Breast epithelium (tissue), 4 donors: Measurements from ENCODE around the gene HEATR5A. TPM values are rescaled to one million over a fixed set of nuclear protein-coding genes. Genes with fewer than 3 reads are reported as not detected.

Experiments used
- DNase-seq, 2 donors: peaks; one replicate each; pipeline ENCODE4 v3.0.0-alpha.2; 2019; ENCODE audit warnings: low spot score in 2 of 2
- H3K27ac ChIP-seq, 2 donors: fragments of 200-600 bp; sonication (generic) in 1 of 2; one replicate each; pipeline ENCODE4 v1.5.1; 2016 to 2019; ENCODE audit warnings: mild to moderate bottlenecking in 1 of 2
- H3K27me3 ChIP-seq, 2 donors: fragments of 200-600 bp; sonication (generic) in 1 of 2; one replicate each; pipeline versions ENCODE4 v1.5.1 to v1.6.0; 2017 to 2019; ENCODE audit warnings: control low read depth in 1 of 2, mild to moderate bottlenecking in 1 of 2
- H3K36me3 ChIP-seq: fragments of 200-600 bp; one replicate; pipeline ENCODE4 v1.5.1; 2019
- H3K4me1 ChIP-seq, 2 donors: fragments of 200-600 bp; sonication (generic); one replicate each; pipeline ENCODE4 v1.5.1; 2016 to 2019; ENCODE audit warnings: control low read depth in 1 of 2
- H3K4me3 ChIP-seq, 3 donors: fragments of 200-600 bp; sonication (generic); 1 replicate in 2 of 3; 2 replicates in 1 of 3; pipeline ENCODE4 v1.5.1; 2016 to 2019; ENCODE audit warnings: mild to moderate bottlenecking in 3 of 3, moderate library complexity in 2 of 3
- H3K9me3 ChIP-seq, 2 donors: fragments of 200-600 bp; sonication (generic) in 1 of 2; one replicate each; pipeline ENCODE4 v1.5.1; 2016 to 2019; ENCODE audit warnings: control low read depth in 1 of 2
- CTCF ChIP-seq, 3 donors: fragments of 450-650 bp; IDR thresholded peaks; one replicate each; pipeline ENCODE4 v1.5.1; 2016 to 2017; ENCODE audit warnings: antibody characterized with exemption in 3 of 3, mild to moderate bottlenecking in 3 of 3, moderate library complexity in 3 of 3
- POLR2A ChIP-seq: fragments of 450-650 bp; IDR thresholded peaks from one replicate; pipeline ENCODE4 v1.6.1; 2016; ENCODE audit warnings: antibody characterized with exemption, mild to moderate bottlenecking, moderate library complexity
- POLR2AphosphoS5 ChIP-seq, 3 donors: sonication (generic); formaldehyde crosslinking; IDR thresholded peaks; one replicate each; pipeline ENCODE4 v1.6.1; 2017; ENCODE audit warnings: antibody characterized with exemption in 3 of 3
- intact Hi-C: fragments of 100-400 bp; cut with DNase I; formaldehyde crosslinking; loops from one replicate; pipeline ENCODE4 v1.15.1; 2023; ENCODE audit warnings: low total_unique reads
- total RNA-seq, 3 donors: library from RNA; depleted of rRNA; stranded (reverse); fragments of >200 nt; gene quantifications; one replicate each; pipeline ENCODE4 v1.1.0, GENCODE V29; 2016

HEATR5A gene
- total RNA-seq, 3 donors from 2014 or later, result 24.6 to 43.9 (median 34.7) TPM

GRCh38 chr14:31457665-31458659 lies 37.6 kb upstream of the HEATR5A start:
- no peak for TF ChIP-seq POLR2A
- no peak for TF ChIP-seq CTCF (IDR thresholded peaks at IDR 0.05)
- TF ChIP-seq POLR2AphosphoS5 (IDR thresholded peaks at IDR 0.05), result no peak
- intact Hi-C loops, result no loop called here
- no peak for DNase-seq
- peak overlapping the region; percentile 86 to 90 for H3K27ac ChIP-seq
- H3K4me3 ChIP-seq, result peak overlapping the region; percentile 61 to 84 (median 78)
- H3K4me1 ChIP-seq, result peaks cover 0 to 4% of the 10 kb centered on the region in 2 donors
- no peaks in the 10 kb centered on the region for H3K36me3 ChIP-seq
- no peaks in the 10 kb centered on the region for H3K9me3 ChIP-seq
- H3K27me3 ChIP-seq, result no peaks in the 10 kb centered on the region

- peak; percentile 90 to 92 for DNase-seq
- Histone ChIP-seq H3K36me3 (no peaks in the 10 kb centered on the region), H3K9me3 (no peaks in the 10 kb centered on the region), H3K27me3 (no peaks in the 10 kb centered on the region), H3K4me3 (peak within 1 kb of the TSS; percentile 61 to 84 (median 78)), H3K4me1 (peaks cover 0 to 4% of the 10 kb centered on the region in 2 donors), H3K27ac (peak within 1 kb of the TSS; percentile 86 to 90)
- TF ChIP-seq POLR2AphosphoS5 (IDR thresholded peaks at IDR 0.05), result peak; percentile 74 to 85 (median 78)
- no peak for TF ChIP-seq CTCF (IDR thresholded peaks at IDR 0.05)
- TF ChIP-seq POLR2A, result peak; percentile 58
- intact Hi-C loops, result no loop called here
These were observed 36.7 kb upstream of the HEATR5A start, which contains the start of gene DTD2 for GRCh38 chr14:31456841-31457664. Gene DTD2 (minus strand): TSS chr14:31457506. CDS start chr14:31457393, 113 bp downstream.

GRCh38 chr14:31449971-31450610 lies 29.7 kb upstream of the HEATR5A start:
- no peaks in the 10 kb centered on the region for H3K9me3 ChIP-seq
- H3K4me1 ChIP-seq, result no peaks in the 10 kb centered on the region
- H3K36me3 ChIP-seq, result no peaks in the 10 kb centered on the region
- H3K4me3 ChIP-seq, result no peak overlapping the region
- H3K27ac ChIP-seq, result no peak overlapping the region
- TF ChIP-seq CTCF (IDR thresholded peaks at IDR 0.05) (peak in 2 of 3 donors; percentile 43 to 46), POLR2A (no peak)
- no peak for DNase-seq
- intact Hi-C loops, result no loop called here
- no peaks in the 10 kb centered on the region for H3K27me3 ChIP-seq

- Histone ChIP-seq H3K36me3 (no peaks in the 10 kb centered on the region), H3K4me3 (no peak overlapping the region), H3K27ac (no peak overlapping the region), H3K4me1 (no peaks in the 10 kb centered on the region), H3K27me3 (no peaks in the 10 kb centered on the region), H3K9me3 (no peaks in the 10 kb centered on the region)
- TF ChIP-seq POLR2A, result no peak
- TF ChIP-seq POLR2AphosphoS5 (IDR thresholded peaks at IDR 0.05), result no peak
- no peak for TF ChIP-seq CTCF (IDR thresholded peaks at IDR 0.05)
- DNase-seq, result no peak
- intact Hi-C loops, result no loop called here
These were observed 28.8 kb upstream of the HEATR5A start for GRCh38 chr14:31449136-31449535.
